IMR-90 (cell line): ENCODE results near the gene SLC38A6. TPM values are rescaled to one million over a fixed set of nuclear protein-coding genes. Genes with fewer than 3 reads are reported as not detected.
A peak's percentile ranks its signal among the peaks of the same experiment; 100 is the strongest.

ENCODE experiments used
- ATAC-seq: fragments of 200-7000 bp; cut with Tn5 transposase; 2 replicates; pipeline ENCODE4 v1.9.1; 2020; ENCODE audit warnings: low read depth, mild to moderate bottlenecking, moderate library complexity
- BruUV-seq: library from RNA; stranded (reverse); fragments of 400-500 nt; replicated peaks from 2 replicates; lab custom pipeline; 2021; lab: Mats Ljungman, UMichigan
- CTCF ChIA-PET: fragments of 300-600 bp; formaldehyde crosslinking; extraction: SDS; loops from one replicate; lab custom pipeline; 2021; ENCODE audit warnings: antibody characterized with exemption; lab: Yijun Ruan, JAX
- POLR2A ChIA-PET: fragments of 300-600 bp; sonication (Branson Sonifier 250); formaldehyde crosslinking; loops from one replicate; lab custom pipeline; 2022; ENCODE audit warnings: antibody characterized with exemption; ENCODE audit not compliant: unreplicated experiment; lab: Charles Lee
- DNase-seq: peaks from one replicate; pipeline ENCODE4 v3.0.0; 2013
- H2AFZ ChIP-seq: replicated peaks from 2 replicates; pipeline ENCODE3; 2013; ENCODE audit warnings: low read length, mild to moderate bottlenecking; ENCODE audit not compliant: poor library complexity
- H2AK5ac ChIP-seq: 2 replicates; pipeline ENCODE4 v1.6.1; 2013; ENCODE audit warnings: low read depth, low read length, inconsistent platforms
- H2AK9ac ChIP-seq: replicated peaks from 2 replicates; pipeline ENCODE3; 2013; ENCODE audit warnings: mild to moderate bottlenecking, low read depth, low read length, moderate library complexity; ENCODE audit not compliant: poor library complexity
- H2BK120ac ChIP-seq: 2 replicates; pipeline ENCODE4 v1.6.1; 2013; ENCODE audit warnings: low read depth, low read length, inconsistent platforms
- H2BK15ac ChIP-seq: 3 replicates; pipeline ENCODE4 v1.6.1; 2013; ENCODE audit warnings: low read depth, low read length, inconsistent platforms
- H2BK20ac ChIP-seq: 2 replicates; pipeline ENCODE4 v1.6.1; 2013; ENCODE audit warnings: low read depth, mild to moderate bottlenecking, inconsistent platforms, low read length, moderate library complexity
- H2BK5ac ChIP-seq: 2 replicates; pipeline ENCODE4 v1.6.1; 2013; ENCODE audit warnings: mild to moderate bottlenecking, low read depth, low read length, inconsistent platforms; ENCODE audit not compliant: poor library complexity, severe bottlenecking
- H3K14ac ChIP-seq: replicated peaks from 2 replicates; pipeline ENCODE4 v1.6.1; 2013; ENCODE audit warnings: low read depth, low read length, inconsistent platforms
- H3K18ac ChIP-seq: 2 replicates; pipeline ENCODE4 v1.6.1; 2013; ENCODE audit warnings: low read depth, low read length, control low read depth
- H3K23ac ChIP-seq: 2 replicates; pipeline ENCODE4 v1.6.1; 2013; ENCODE audit warnings: low read depth, low read length, inconsistent platforms
- H3K27ac ChIP-seq: 2 replicates; pipeline ENCODE4 v1.5.1; 2013; ENCODE audit warnings: mild to moderate bottlenecking, control low read depth, low read length; ENCODE audit not compliant: insufficient read depth
- H3K27me3 ChIP-seq: 2 replicates; pipeline ENCODE4 v1.6.1; 2013; ENCODE audit warnings: low read length; ENCODE audit not compliant: control insufficient read depth, insufficient read depth
- H3K36me3 ChIP-seq: 2 replicates; pipeline ENCODE4 v1.6.1; 2013; ENCODE audit warnings: low read length, mixed read lengths; ENCODE audit not compliant: control insufficient read depth, insufficient read depth
- H3K4ac ChIP-seq: 2 replicates; pipeline ENCODE4 v1.6.1; 2013; ENCODE audit warnings: low read depth, low read length, inconsistent platforms
- H3K4me1 ChIP-seq: 2 replicates; pipeline ENCODE4 v1.6.1; 2013; ENCODE audit warnings: low read length, mixed read lengths; ENCODE audit not compliant: control insufficient read depth, insufficient read depth
- H3K4me2 ChIP-seq: 2 replicates; pipeline ENCODE4 v1.6.1; 2013; ENCODE audit warnings: low read depth, mild to moderate bottlenecking, control low read depth, low read length, moderate library complexity
- H3K4me3 ChIP-seq: 2 replicates; pipeline ENCODE4 v1.5.1; 2013; ENCODE audit warnings: low read depth, mild to moderate bottlenecking, control low read depth, low read length, moderate library complexity; ENCODE audit not compliant: insufficient read depth
- H3K56ac ChIP-seq: 2 replicates; pipeline ENCODE4 v1.6.1; 2013; ENCODE audit warnings: low read length, inconsistent platforms; ENCODE audit not compliant: insufficient read depth; ENCODE audit errors: extremely low read depth
- H3K79me1 ChIP-seq, 2 experiments: 2 replicates each; pipeline ENCODE4 v1.6.1; 2013; ENCODE audit warnings: low read length in 2 of 2, inconsistent platforms in 1 of 2, low read depth in 1 of 2
- H3K9ac ChIP-seq: 2 replicates; pipeline ENCODE4 v1.6.1; 2013; ENCODE audit warnings: low read depth, low read length, control low read depth
- H3K9me1 ChIP-seq: 2 replicates; pipeline ENCODE4 v1.6.1; 2013; ENCODE audit warnings: low read length, inconsistent platforms; ENCODE audit not compliant: insufficient read depth
- H3K9me3 ChIP-seq: 2 replicates; pipeline ENCODE4 v1.6.1; 2013; ENCODE audit warnings: low read length; ENCODE audit not compliant: control insufficient read depth, insufficient read depth
- H4K20me1 ChIP-seq: 2 replicates; pipeline ENCODE4 v1.6.1; 2013; ENCODE audit warnings: low read length, inconsistent platforms; ENCODE audit not compliant: insufficient read depth
- H4K5ac ChIP-seq: 2 replicates; pipeline ENCODE4 v1.6.1; 2013; ENCODE audit warnings: mild to moderate bottlenecking, low read depth, low read length, control low read depth
- H4K8ac ChIP-seq, 2 experiments: 2 replicates each; pipeline ENCODE4 v1.6.1; 2013; ENCODE audit warnings: low read depth in 2 of 2, low read length in 2 of 2, control low read depth in 1 of 2, inconsistent platforms in 1 of 2
- H4K91ac ChIP-seq: 2 replicates; pipeline ENCODE4 v1.6.1; 2013; ENCODE audit warnings: low read depth, low read length, inconsistent platforms; ENCODE audit not compliant: insufficient read depth
- BHLHE40 ChIP-seq: fragments of 150-350 bp; IDR thresholded peaks from 2 replicates; pipeline ENCODE4 v1.6.1; 2016; ENCODE audit warnings: mild to moderate bottlenecking, low read depth, low read length
- CHD1 ChIP-seq: IDR thresholded peaks from 2 replicates; pipeline ENCODE4 v1.6.1; 2012; ENCODE audit warnings: low read depth, low read length, improper control_type of control experiment
- WGBS, 2 experiments: methylation state at CpG; one replicate each; pipeline versions ENCODE4 v1.1.5 to v1.1.7; 2013; ENCODE audit warnings: missing lambda C conversion rate in 2 of 2; ENCODE audit not compliant: insufficient read length in 1 of 2; ENCODE audit errors: extremely low coverage in 2 of 2; 5-methylcytosine and 5-hydroxymethylcytosine counted together
- dilution Hi-C: fragments of 300-500 bp; cut with HindIII; formaldehyde crosslinking; loops from one replicate; pipeline ENCODE4 v1.14.3; 2018; ENCODE audit warnings: low sequenced_read_pairs; ENCODE audit not compliant: unreplicated experiment
- in situ Hi-C: fragments of 300-500 bp; cut with MboI; formaldehyde crosslinking; loops from 3 replicates; pipeline ENCODE4 v1.14.3; 2019; ENCODE audit warnings: low sequenced_read_pairs, inconsistent platforms, mixed read lengths
- intact Hi-C: fragments of 100-400 bp; cut with micrococcal nuclease; formaldehyde crosslinking; loops from 2 replicates; pipeline ENCODE4 v1.10.0; 2022
- polyA plus RNA-seq, 3 experiments: library from polyadenylated mRNA; depleted of rRNA; stranded (reverse); fragments of >200 nt; gene quantifications; 2 replicates each; pipeline ENCODE4 v1.2.3, GENCODE V29; 2012; ENCODE audit warnings: low replicate concordance in 1 of 3
- total RNA-seq: library from RNA; depleted of rRNA; stranded (reverse); fragments of >200 nt; gene quantifications from 2 replicates; pipeline ENCODE4 v1.2.3, GENCODE V29; 2012

SLC38A6 gene
- total and polyA plus RNA-seq, 2 of the 4 experiments (the other 2 are of a cell fraction) = 15.5 to 18.3 TPM

GRCh38 chr14:61077951-61078720, 97.1 kb downstream of the SLC38A6 start:
- Histone ChIP-seq H4K5ac (no peak overlapping the region), H2BK5ac (peak overlapping the region; percentile 12), H3K4me2 (no peak overlapping the region), H3K14ac (no peak overlapping the region), H3K27me3 (no peaks in the 10 kb centered on the region), H3K9me1 (peaks cover 9% of the 10 kb centered on the region), H4K91ac (no peak overlapping the region), H3K9me3 (no peaks in the 10 kb centered on the region), H4K8ac (no peak overlapping the region), H3K79me1 (no peaks in the 10 kb centered on the region), H3K36me3 (peaks cover 5% of the 10 kb centered on the region; the same call in 1 of the 2 replicates), H3K4me1 (no peaks in the 10 kb centered on the region), H3K4ac (no peak overlapping the region), H3K27ac (no peak overlapping the region), H2AK5ac (no peak overlapping the region; the same call in 1 of the 2 replicates), H3K56ac (no peak overlapping the region), H3K23ac (no peak overlapping the region), H2BK15ac (no peak overlapping the region), H4K20me1 (no peaks in the 10 kb centered on the region), H2AK9ac (no peak overlapping the region), H3K4me3 (no peak overlapping the region), H3K18ac (no peak overlapping the region), H3K9ac (no peak overlapping the region), H2BK20ac (no peak overlapping the region), H2AFZ (peak overlapping the region; percentile 54), H2BK120ac (no peak overlapping the region)
- ChIA-PET POLR2A (interaction anchor here (0.6 kb wide), 1 partner anchor 26 kb away, joined by 3 read pairs; no protein-coding TSS in a partner anchor), CTCF (interaction anchor here (0.7 kb wide), 1 partner anchor 454 kb away, joined by 3 read pairs; no protein-coding TSS in a partner anchor)
- dilution Hi-C loops = no loop called here
- ATAC-seq (no peak), DNase-seq (peak; percentile 38)
- BruUV-seq = no TSS peak
- in situ Hi-C loops = no loop called here
- 0 out of 2 replicates have a peak, but pooled peaks have one; percentile 35 for TF ChIP-seq BHLHE40
- TF ChIP-seq CHD1 = no peak
- intact Hi-C loops = no loop called here
- WGBS, 2 experiments = no CpG with 5 or more reads among the region's 4 CpGs
